H1 (cell line): Measurements from ENCODE around the gene EGFR. TPM values are rescaled to one million over a fixed set of nuclear protein-coding genes. Genes with fewer than 3 reads are reported as not detected.

Experiments used
- CTCF ChIA-PET: fragments of 300-600 bp; sonication (Branson Sonifier 250); formaldehyde crosslinking; loops from one replicate; lab custom pipeline; 2021; ENCODE audit not compliant: partially characterized antibody; lab: Charles Lee
- POLR2A ChIA-PET: fragments of 300-600 bp; sonication (Branson Sonifier 250); formaldehyde crosslinking; loops from one replicate; lab custom pipeline; 2021; ENCODE audit warnings: inconsistent platforms; ENCODE audit not compliant: partially characterized antibody; lab: Charles Lee
- DNase-seq, 2 experiments: peaks; one replicate each; pipeline versions ENCODE4 v3.0.0 to v3.0.0-alpha.2; 2010 to 2022; ENCODE audit warnings: low spot score in 2 of 2, low read depth in 1 of 2, mixed read lengths in 1 of 2
- FAIRE-seq: peaks from 2 replicates; lab custom pipeline; 2011; peaks lifted over from hg19 to GRCh38; lab: Jason Lieb, UNC
- H2AFZ ChIP-seq: 2 replicates; pipeline ENCODE4 v1.8.1; 2012; ENCODE audit warnings: low read length, inconsistent platforms
- H2AK5ac ChIP-seq: 2 replicates; pipeline ENCODE4 v1.6.1; 2013; ENCODE audit warnings: low read depth, low read length
- H2BK120ac ChIP-seq: replicated peaks from 2 replicates; pipeline ENCODE3; 2013; ENCODE audit warnings: low read depth, low read length, inconsistent platforms
- H2BK12ac ChIP-seq: 2 replicates; pipeline ENCODE4 v1.6.1; 2013; ENCODE audit warnings: low read depth, low read length
- H2BK15ac ChIP-seq: 2 replicates; pipeline ENCODE4 v1.6.1; 2013; ENCODE audit warnings: low read length
- H2BK20ac ChIP-seq: 2 replicates; pipeline ENCODE4 v1.6.1; 2013; ENCODE audit warnings: low read length
- H2BK5ac ChIP-seq: 2 replicates; pipeline ENCODE4 v1.6.1; 2013; ENCODE audit warnings: low read depth, low read length
- H3K14ac ChIP-seq: 2 replicates; pipeline ENCODE4 v1.6.1; 2013; ENCODE audit warnings: inconsistent platforms; ENCODE audit not compliant: insufficient read length
- H3K18ac ChIP-seq: 2 replicates; pipeline ENCODE4 v1.6.1; 2013; ENCODE audit warnings: low read length; ENCODE audit errors: extremely low read depth
- H3K23ac ChIP-seq: 2 replicates; pipeline ENCODE4 v1.6.1; 2013; ENCODE audit warnings: inconsistent platforms; ENCODE audit not compliant: insufficient read length
- H3K23me2 ChIP-seq: 2 replicates; pipeline ENCODE4 v1.6.1; 2013; ENCODE audit warnings: low read depth, low read length
- H3K27ac ChIP-seq: 2 replicates; pipeline ENCODE4 v1.6.1; 2011; ENCODE audit warnings: low read depth, low read length, inconsistent platforms
- H3K27me3 ChIP-seq, 4 experiments: replicated peaks in 1 of 4; 1 replicate in 1 of 4; 2 replicates in 3 of 4; pipeline versions ENCODE4 v1.6.1 to v1.8.1; 2011 to 2013; ENCODE audit warnings: low read length in 3 of 4, mild to moderate bottlenecking in 3 of 4, inconsistent platforms in 2 of 4, mixed read lengths in 2 of 4, moderate library complexity in 1 of 4; ENCODE audit not compliant: control insufficient read depth in 3 of 4, insufficient read depth in 3 of 4; ENCODE audit errors: extremely low read depth in 1 of 4
- H3K36me3 ChIP-seq, 4 experiments: 2 replicates each; pipeline versions ENCODE4 v1.6.1 to v1.8.1; 2011 to 2013; ENCODE audit warnings: mild to moderate bottlenecking in 4 of 4, low read length in 3 of 4, moderate library complexity in 2 of 4, control low read depth in 1 of 4, inconsistent platforms in 1 of 4; ENCODE audit not compliant: insufficient read depth in 4 of 4, control insufficient read depth in 2 of 4
- H3K4ac ChIP-seq: replicated peaks from 2 replicates; pipeline ENCODE3; 2013; ENCODE audit warnings: low read length, low read depth, mixed read lengths, inconsistent platforms; ENCODE audit not compliant: insufficient read length
- H3K4me1 ChIP-seq, 4 experiments: replicated peaks in 1 of 4; 1 replicate in 1 of 4; 2 replicates in 3 of 4; pipeline versions ENCODE4 v1.6.1 to v1.8.1; 2011 to 2013; ENCODE audit warnings: low read length in 3 of 4, inconsistent platforms in 2 of 4, mixed read lengths in 1 of 4; ENCODE audit not compliant: insufficient read depth in 4 of 4, control insufficient read depth in 3 of 4
- H3K4me2 ChIP-seq, 2 experiments: 2 replicates each; pipeline versions ENCODE4 v1.6.1 to v1.8.1; 2011 to 2013; ENCODE audit warnings: low read depth in 2 of 2, low read length in 2 of 2, control low read depth in 1 of 2, inconsistent platforms in 1 of 2, mild to moderate bottlenecking in 1 of 2; ENCODE audit not compliant: insufficient read depth in 1 of 2
- H3K4me3 ChIP-seq, 4 experiments: fragments of 200-600, 300-600 bp in 1 of 4; sonication (generic), shearing (Covaris generic), sonication (Bioruptor Twin) in 1 of 4; 2 replicates each; pipeline versions ENCODE4 v1.5.1 to v1.8.1; 2011 to 2016; ENCODE audit warnings: low read length in 4 of 4, low read depth in 3 of 4, control low read depth in 2 of 4, inconsistent platforms in 2 of 4, mild to moderate bottlenecking in 2 of 4, mixed read lengths in 1 of 4, moderate library complexity in 1 of 4; ENCODE audit not compliant: insufficient read depth in 2 of 4; ENCODE audit errors: extremely low read depth in 1 of 4
- H3K56ac ChIP-seq: replicated peaks from 2 replicates; pipeline ENCODE3; 2013; ENCODE audit warnings: low read depth, mild to moderate bottlenecking, mixed read lengths, low read length, inconsistent platforms; ENCODE audit not compliant: insufficient read length
- H3K79me1 ChIP-seq: 2 replicates; pipeline ENCODE4 v1.6.1; 2013; ENCODE audit warnings: low read depth, low read length, control low read depth
- H3K79me2 ChIP-seq, 2 experiments: 2 replicates each; pipeline versions ENCODE4 v1.6.1 to v1.8.1; 2012 to 2013; ENCODE audit warnings: low read length in 2 of 2, mild to moderate bottlenecking in 2 of 2, inconsistent platforms in 1 of 2; ENCODE audit not compliant: insufficient read depth in 2 of 2, control insufficient read depth in 1 of 2
- H3K9ac ChIP-seq, 4 experiments: replicated peaks in 1 of 4; 1 replicate in 1 of 4; 2 replicates in 3 of 4; pipeline versions ENCODE4 v1.6.1 to v1.8.1; 2011 to 2013; ENCODE audit warnings: low read depth in 3 of 4, low read length in 3 of 4, control low read depth in 2 of 4, mild to moderate bottlenecking in 2 of 4, moderate library complexity in 2 of 4, inconsistent platforms in 1 of 4; ENCODE audit errors: extremely low read depth in 1 of 4
- H3K9me3 ChIP-seq, 2 experiments: 2 replicates each; pipeline versions ENCODE4 v1.6.1 to v1.8.1; 2012 to 2013; ENCODE audit warnings: mild to moderate bottlenecking in 2 of 2, moderate library complexity in 2 of 2, control low read depth in 1 of 2, inconsistent platforms in 1 of 2, low read depth in 1 of 2, low read length in 1 of 2, mixed read lengths in 1 of 2; ENCODE audit not compliant: insufficient read depth in 2 of 2
- H4K20me1 ChIP-seq, 2 experiments: replicated peaks in 1 of 2; 2 replicates each; pipeline versions ENCODE3 to v1.8.1; 2011 to 2013; ENCODE audit warnings: inconsistent platforms in 2 of 2, low read length in 2 of 2, mild to moderate bottlenecking in 1 of 2; ENCODE audit not compliant: insufficient read depth in 2 of 2, control insufficient read depth in 1 of 2
- H4K5ac ChIP-seq: 2 replicates; pipeline ENCODE4 v1.6.1; 2013; ENCODE audit warnings: low read length, low read depth, mixed read lengths, inconsistent platforms; ENCODE audit not compliant: insufficient read length
- H4K8ac ChIP-seq: 2 replicates; pipeline ENCODE4 v1.8.0; 2013; ENCODE audit warnings: mild to moderate bottlenecking, moderate library complexity, low read length, inconsistent platforms; ENCODE audit not compliant: insufficient read depth; ENCODE audit errors: extremely low read depth
- H4K91ac ChIP-seq: replicated peaks from 2 replicates; pipeline ENCODE3; 2013; ENCODE audit warnings: low read length, mixed read lengths, inconsistent platforms; ENCODE audit not compliant: insufficient read length
- BACH1 ChIP-seq: IDR thresholded peaks from 2 replicates; pipeline ENCODE4 v1.6.1; 2012; ENCODE audit warnings: low read length, improper control_type of control experiment
- EP300 ChIP-seq, 2 experiments: IDR thresholded peaks; 1 replicate in 1 of 2; 2 replicates in 1 of 2; pipeline ENCODE4 v1.6.1; 2011 to 2012; ENCODE audit warnings: low read depth in 2 of 2, low read length in 2 of 2, mild to moderate bottlenecking in 2 of 2, borderline replicate concordance in 1 of 2, inconsistent platforms in 1 of 2, moderate library complexity in 1 of 2
- EZH2 ChIP-seq: fragments of 200-600 bp; sonication (generic); IDR thresholded peaks from 2 replicates; pipeline ENCODE4 v1.7.1; 2012; ENCODE audit warnings: low read depth, mild to moderate bottlenecking, moderate library complexity, low read length, inconsistent platforms; ENCODE audit not compliant: severe bottlenecking
- SIN3A ChIP-seq, 2 experiments: IDR thresholded peaks in 1 of 2; conservative IDR thresholded peaks in 1 of 2; 2 replicates each; pipeline ENCODE4 v1.6.1; 2011 to 2012; ENCODE audit warnings: low read length in 2 of 2, improper control_type of control experiment in 1 of 2, low read depth in 1 of 2, mild to moderate bottlenecking in 1 of 2
- SIX5 ChIP-seq: IDR thresholded peaks from 2 replicates; pipeline ENCODE4 v1.6.1; 2011; ENCODE audit warnings: mild to moderate bottlenecking, low read depth, low read length
- YY1 ChIP-seq: IDR thresholded peaks from 2 replicates; pipeline ENCODE4 v1.6.1; 2011; ENCODE audit warnings: low read depth, mild to moderate bottlenecking, low read length
- WGBS, 2 experiments: shearing (Covaris generic) in 1 of 2; methylation state at CpG; one replicate each; pipeline versions ENCODE4 v1.1.6 to v1.1.7; 2013 to 2015; ENCODE audit warnings: low lambda C conversion rate in 2 of 2, mixed read lengths in 2 of 2, inconsistent platforms in 1 of 2, low coverage in 1 of 2, missing lambda C conversion rate in 1 of 2; ENCODE audit not compliant: insufficient replicate concordance in 2 of 2, insufficient coverage in 1 of 2, insufficient read length in 1 of 2; ENCODE audit errors: extremely low coverage in 1 of 2, missing lambda C conversion rate in 1 of 2; 5-methylcytosine and 5-hydroxymethylcytosine counted together
- polyA plus RNA-seq, 7 experiments: library from polyadenylated mRNA; depleted of rRNA in 3 of 7; stranded (reverse) in 5 of 7; unstranded in 2 of 7; fragments of >200 nt in 5 of 7; fragments of 200-250 nt in 2 of 7; gene quantifications; 1 replicate in 5 of 7; 2 replicates in 1 of 7; 4 replicates in 1 of 7; pipeline versions ENCODE4 v1.2.1 to v1.2.3, GENCODE V29; 2011 to 2013; ENCODE audit warnings: missing spikeins in 2 of 7, mixed read lengths in 2 of 7
- total RNA-seq: library from RNA; stranded (reverse); fragmentation: NEBNext Ultra II Directional; extraction: Animal tissue kit (Norgen Biotek cat#: 25700); gene quantifications from 2 replicates; pipeline ENCODE4 v1.2.1, GENCODE V29; 2021

EGFR gene
- total and polyA plus RNA-seq, 2 of the 8 experiments (the other 6 are each of a cell fraction or from before 2014, with no cell fraction given): 1.9 to 5.8 TPM

- Histone ChIP-seq H2BK5ac (no peak overlapping the region), H3K18ac (no peak overlapping the region; the same call in 1 of the 2 replicates), H3K23ac (no peak overlapping the region), H4K91ac (no peak overlapping the region), H2AK5ac (no peak overlapping the region), H2AFZ (no peak overlapping the region), H3K14ac (no peak overlapping the region), H3K9me3 (no peaks in the 10 kb centered on the region), H2BK12ac (0 out of 2 replicates have a peak overlapping the region, but pooled peaks have one; percentile 27), H4K20me1 (no peaks in the 10 kb centered on the region), H3K79me1 (no peaks in the 10 kb centered on the region), H3K27ac (no peak overlapping the region), H3K56ac (no peak overlapping the region), H4K5ac (no peak overlapping the region), H2BK15ac (no peak overlapping the region), H3K36me3 (no peaks in the 10 kb centered on the region), H3K4me2 (no peak overlapping the region), H3K27me3 (no peaks in the 10 kb centered on the region), H4K8ac (no peak overlapping the region; the same call in 1 of the 2 replicates), H3K4me3 (no peak overlapping the region), H2BK120ac (no peak overlapping the region), H3K4me1 (no peaks in the 10 kb centered on the region; a peak in 1 of 7 replicates), H3K79me2 (no peaks in the 10 kb centered on the region), H3K9ac (no peak overlapping the region), H2BK20ac (no peak overlapping the region), H3K23me2 (no peaks in the 10 kb centered on the region), H3K4ac (no peak overlapping the region)
- FAIRE-seq: no peak
- DNase-seq: no peak
- ChIA-PET CTCF (interaction anchor here (2.4 kb wide), 1 partner anchor 96 kb away, joined by 11 read pairs; no protein-coding TSS in a partner anchor), POLR2A (no interaction called here)
- TF ChIP-seq EZH2: no peak
- TF ChIP-seq SIN3A (conservative IDR thresholded peaks at IDR 0.05 in 1 of 2, IDR thresholded peaks at IDR 0.05 in 1 of 2; ENCODE audit: low read depth in 1 of 2, low read length in 2 of 2): no peak
- no peak for TF ChIP-seq EP300 (IDR thresholded peaks at IDR 0.05; ENCODE audit: borderline replicate concordance in 1 of 2, low read depth in 2 of 2, low read length in 2 of 2)
- no peak for TF ChIP-seq YY1
- TF ChIP-seq BACH1: no peak
- TF ChIP-seq SIX5: no peak
- 95% methylated on average over 10 of the region's 10 CpGs; no CpG with 5 or more reads in 1 of the 2 experiments for WGBS, 2 experiments
Observed at GRCh38 chr7:55158541-55159382, 139.9 kb downstream of the EGFR start.
